ENCODE results near the gene UXS1. TPM values are rescaled to one million over a fixed set of nuclear protein-coding genes. Genes with fewer than 3 reads are reported as not detected.

Gene UXS1
- total RNA-seq, 4 donors from 2014 or later = 18.5 to 26.5 (median 22.8) TPM

DNA sequence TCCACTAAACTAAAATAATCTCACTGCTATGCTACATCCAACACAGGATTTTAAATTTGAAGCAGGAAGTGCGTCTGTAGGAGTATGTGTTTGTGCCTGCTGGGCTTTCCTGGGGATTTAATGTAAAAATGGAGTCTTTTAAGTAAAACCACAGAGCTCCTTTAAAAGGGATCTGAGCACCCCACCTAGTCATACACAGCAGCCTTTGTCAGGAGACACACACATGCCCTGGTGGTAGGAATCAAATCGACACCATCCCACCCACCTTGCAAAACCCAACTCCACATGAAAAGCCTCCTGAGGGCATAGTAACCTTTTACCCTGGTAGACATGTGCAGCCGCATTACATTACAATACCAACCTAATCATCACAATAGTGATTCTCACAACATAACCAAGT lies 29.1 kb downstream of the UXS1 start:
- TF ChIP-seq, protein P1, sequence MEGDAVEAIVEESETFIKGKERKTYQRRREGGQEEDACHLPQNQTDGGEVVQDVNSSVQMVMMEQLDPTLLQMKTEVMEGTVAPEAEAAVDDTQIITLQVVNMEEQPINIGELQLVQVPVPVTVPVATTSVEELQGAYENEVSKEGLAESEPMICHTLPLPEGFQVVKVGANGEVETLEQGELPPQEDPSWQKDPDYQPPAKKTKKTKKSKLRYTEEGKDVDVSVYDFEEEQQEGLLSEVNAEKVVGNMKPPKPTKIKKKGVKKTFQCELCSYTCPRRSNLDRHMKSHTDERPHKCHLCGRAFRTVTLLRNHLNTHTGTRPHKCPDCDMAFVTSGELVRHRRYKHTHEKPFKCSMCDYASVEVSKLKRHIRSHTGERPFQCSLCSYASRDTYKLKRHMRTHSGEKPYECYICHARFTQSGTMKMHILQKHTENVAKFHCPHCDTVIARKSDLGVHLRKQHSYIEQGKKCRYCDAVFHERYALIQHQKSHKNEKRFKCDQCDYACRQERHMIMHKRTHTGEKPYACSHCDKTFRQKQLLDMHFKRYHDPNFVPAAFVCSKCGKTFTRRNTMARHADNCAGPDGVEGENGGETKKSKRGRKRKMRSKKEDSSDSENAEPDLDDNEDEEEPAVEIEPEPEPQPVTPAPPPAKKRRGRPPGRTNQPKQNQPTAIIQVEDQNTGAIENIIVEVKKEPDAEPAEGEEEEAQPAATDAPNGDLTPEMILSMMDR (IDR thresholded peaks at IDR 0.05; ENCODE audit: low read depth) = no peak

DNA sequence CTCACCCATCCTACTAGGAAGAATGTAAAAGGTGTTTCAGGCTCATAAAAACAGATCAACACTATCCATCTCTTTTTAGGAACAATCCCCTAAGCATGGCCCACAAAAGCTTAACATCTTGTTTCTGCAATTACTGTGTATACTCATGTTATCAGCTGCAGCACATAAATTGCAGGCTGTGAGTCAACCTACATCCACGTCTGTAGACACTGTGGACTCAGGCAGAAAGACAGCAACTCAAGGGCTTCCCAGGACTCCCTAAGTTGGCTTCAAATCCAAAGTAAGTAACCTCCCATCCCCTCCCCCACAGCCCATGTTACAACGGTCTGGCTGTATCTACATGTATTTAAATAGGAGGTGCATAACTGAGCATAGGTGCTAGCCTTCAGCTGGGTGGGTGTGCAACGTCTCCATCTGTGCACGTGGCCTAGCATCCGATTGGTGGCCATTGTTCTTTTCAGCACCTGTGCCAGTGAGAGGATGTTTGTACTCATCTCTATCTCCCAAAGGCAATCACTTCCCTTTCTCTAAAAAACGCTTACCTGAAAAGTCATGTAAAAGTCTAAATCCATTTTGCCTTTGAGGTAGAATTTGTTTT lies 30.1 kb downstream of the UXS1 start:
- TF ChIP-seq, protein P1 (IDR thresholded peaks at IDR 0.05; ENCODE audit: low read depth) = no peak

DNA sequence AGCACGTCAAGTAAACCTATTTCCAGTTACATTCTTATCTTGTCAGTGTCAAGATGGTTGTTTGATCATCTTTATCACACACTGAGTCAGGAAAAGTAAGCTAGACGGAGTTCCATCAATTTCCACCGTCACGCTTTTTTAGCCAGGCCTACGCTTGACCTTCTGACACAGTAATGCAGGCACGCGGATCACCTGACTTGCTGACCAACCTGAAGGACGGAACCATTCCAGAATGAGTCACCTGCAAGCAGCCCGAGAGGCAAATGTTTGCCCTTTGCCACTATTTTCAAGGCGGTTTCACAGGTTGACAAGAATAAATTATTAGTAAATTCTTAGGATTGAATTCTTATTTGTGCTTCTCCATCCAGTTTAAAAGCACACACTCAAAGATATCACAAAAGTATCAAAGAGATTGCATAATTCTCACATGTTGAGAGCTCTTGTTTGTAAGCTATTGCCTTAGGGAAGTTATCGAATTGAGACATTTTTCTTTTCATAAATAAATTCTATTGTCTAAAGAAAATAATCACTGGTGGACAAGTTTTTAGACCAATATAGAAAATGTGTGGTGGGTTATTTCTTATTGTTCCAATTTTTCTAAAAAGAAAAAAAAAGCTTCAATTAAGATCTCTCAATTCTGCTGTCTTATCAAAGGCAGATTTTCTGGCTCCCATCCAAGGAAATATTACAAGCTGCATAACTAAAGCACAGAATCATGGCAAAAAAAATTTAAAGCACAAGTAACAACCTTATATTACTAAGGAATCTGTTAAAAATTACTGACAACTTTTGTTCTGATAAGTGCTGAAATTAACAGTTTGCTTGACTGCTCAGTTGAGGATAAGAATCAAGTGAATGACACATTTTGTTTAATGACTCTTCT lies 31.9 kb downstream of the UXS1 start:
- TF ChIP-seq, protein P1 (IDR thresholded peaks at IDR 0.05; ENCODE audit: low read depth) = no peak

DNA sequence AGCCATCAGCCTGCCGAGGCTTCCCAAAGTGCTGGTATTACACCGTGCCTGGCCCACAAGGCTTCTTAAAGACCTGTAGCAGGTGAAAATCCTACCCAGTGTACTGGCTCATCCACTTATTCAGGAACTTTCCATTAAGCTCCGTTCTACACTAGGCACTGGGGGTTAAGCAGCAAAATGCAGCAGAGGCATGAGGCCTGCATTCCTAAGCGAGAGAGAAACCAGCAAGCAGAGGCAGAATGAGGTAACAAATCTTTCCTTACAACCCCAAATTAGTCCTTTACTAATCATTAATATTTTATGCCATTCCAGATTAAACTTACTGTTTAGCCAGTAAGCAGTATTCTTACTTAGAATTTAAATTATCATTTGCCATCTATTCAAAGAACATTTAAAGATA lies 32.8 kb downstream of the UXS1 start:
- TF ChIP-seq, protein P1 (IDR thresholded peaks at IDR 0.05; ENCODE audit: low read depth) = no peak

DNA sequence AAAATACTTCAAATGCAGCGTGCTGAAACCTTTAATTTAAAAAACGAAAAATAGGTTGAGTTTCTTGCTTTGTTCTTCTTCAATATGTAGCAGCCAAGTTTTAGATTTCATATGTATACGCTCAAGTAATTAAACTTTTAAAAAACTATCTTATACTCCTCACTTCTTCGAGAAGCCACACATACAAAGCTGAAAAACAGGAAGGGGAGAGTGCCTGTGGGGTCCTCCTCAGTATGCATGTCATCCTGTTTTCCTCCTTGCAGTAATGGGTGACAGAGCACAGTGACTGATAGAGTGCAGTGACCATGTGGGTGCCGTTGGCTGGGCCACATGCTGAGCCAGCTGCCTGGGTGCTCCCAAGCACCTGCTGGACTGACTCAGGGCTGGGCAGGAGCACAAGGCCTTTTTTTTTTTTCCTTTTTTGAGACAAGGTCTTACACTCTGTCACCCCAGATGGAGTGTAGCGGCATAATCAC lies 33.3 kb downstream of the UXS1 start:
- TF ChIP-seq, protein P1 (IDR thresholded peaks at IDR 0.05; ENCODE audit: low read depth) = no peak

DNA sequence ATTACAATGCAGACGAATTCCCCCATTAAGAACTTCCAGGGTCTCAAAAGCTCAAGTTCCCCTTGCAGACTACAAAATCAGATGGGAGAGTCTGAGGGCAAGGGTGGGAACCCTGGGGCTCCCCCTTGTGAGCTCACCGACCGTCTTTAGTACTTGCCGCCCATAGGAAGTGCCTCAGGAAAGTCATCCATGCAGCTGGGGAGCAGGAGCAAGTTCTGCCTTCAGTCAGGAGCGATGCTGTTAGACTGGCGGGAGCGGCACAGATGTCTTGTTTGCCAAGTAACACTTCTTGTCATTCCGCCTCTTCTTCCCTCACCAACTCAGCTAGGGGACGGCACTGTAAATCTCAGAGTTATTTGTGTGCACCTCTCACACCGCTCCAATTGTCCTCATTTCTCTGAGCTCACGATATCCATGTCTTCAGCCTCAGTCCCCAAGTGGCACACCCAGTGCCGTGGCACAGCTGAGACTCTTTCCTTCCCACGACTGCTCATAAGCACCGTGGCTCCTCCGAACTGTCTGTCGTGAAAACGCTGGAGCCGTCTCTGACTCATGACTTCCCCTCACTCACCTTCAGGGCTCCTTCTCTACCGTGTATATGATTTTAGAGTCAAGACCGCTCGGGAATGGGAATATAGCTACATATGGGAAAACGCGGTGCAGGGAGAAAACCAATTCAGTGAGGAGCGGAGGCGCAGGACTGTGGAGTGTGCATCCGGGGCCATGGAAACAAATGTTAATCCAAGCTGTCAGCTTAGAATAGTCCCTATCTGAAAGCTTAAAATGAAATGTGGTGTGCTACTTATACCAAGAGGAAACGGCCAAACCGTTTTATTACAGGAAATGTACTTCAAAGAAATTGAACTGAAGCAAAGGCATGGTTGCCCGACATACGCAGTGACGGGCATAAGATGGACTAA lies 34.0 kb downstream of the UXS1 start:
- TF ChIP-seq, protein P1 (IDR thresholded peaks at IDR 0.05; ENCODE audit: low read depth) = no peak

Data from subcutaneous adipose tissue (tissue), 4 donors.